COLO668 (cell line): Measurements from ENCODE around the gene RTN4.
"Not testable (repeated sequence)": the region's sequence is repeated elsewhere in the genome, so short reads cannot be mapped to it uniquely, and the experiment has no call there.

Experiments
- DNase-seq: peaks from one replicate; lab custom pipeline; 2025; ENCODE audit not compliant: unreplicated experiment; lab: John Stamatoyannopoulos, UW

Gene RTN4

GRCh38 chr2:55050100-55050994 is at the start of gene RTN4:
TSS of gene RTN4 (minus strand) at chr2:55050451. CDS start at chr2:55050300, 151 bp downstream.
- DNase-seq = peak; percentile 99

GRCh38 chr2:55099493-55099877 is 49.2 kb upstream of the RTN4 start:
- no peak for DNase-seq

- no peak for DNase-seq
These were observed 47.5 kb upstream of the RTN4 start for GRCh38 chr2:55097461-55098410.

GRCh38 chr2:55097082-55097460 is 46.8 kb upstream of the RTN4 start:
- no peak for DNase-seq

GRCh38 chr2:55096586-55096985 is 46.3 kb upstream of the RTN4 start:
- no peak for DNase-seq

- no peak for DNase-seq
These were observed 43.1 kb upstream of the RTN4 start for GRCh38 chr2:55093381-55093780.

- no peak for DNase-seq
These were observed 42.2 kb upstream of the RTN4 start for GRCh38 chr2:55092439-55092838.

GRCh38 chr2:55091681-55092080 is 41.4 kb upstream of the RTN4 start:
- DNase-seq = not testable (repeated sequence)

- DNase-seq = no peak
These were observed 40.5 kb upstream of the RTN4 start for GRCh38 chr2:55090702-55091101.

GRCh38 chr2:55089726-55090125 is 39.5 kb upstream of the RTN4 start:
- DNase-seq = no peak

- DNase-seq = no peak
These were observed 38.1 kb upstream of the RTN4 start for GRCh38 chr2:55088400-55088799.

- no peak for DNase-seq
These were observed 37.7 kb upstream of the RTN4 start for GRCh38 chr2:55087936-55088335.

GRCh38 chr2:55087501-55087900 is 37.2 kb upstream of the RTN4 start:
- no peak for DNase-seq

GRCh38 chr2:55085113-55086040 is 35.1 kb upstream of the RTN4 start:
- DNase-seq = no peak

- no peak for DNase-seq
These were observed 34.4 kb upstream of the RTN4 start for GRCh38 chr2:55084641-55085040.

GRCh38 chr2:55080204-55080738 is 30.0 kb upstream of the RTN4 start:
- DNase-seq = no peak

GRCh38 chr2:55078956-55079355 is 28.7 kb upstream of the RTN4 start:
- DNase-seq = no peak

GRCh38 chr2:55076721-55077120 is 26.5 kb upstream of the RTN4 start:
- no peak for DNase-seq

GRCh38 chr2:55076019-55076418 is 25.8 kb upstream of the RTN4 start:
- not testable (repeated sequence) for DNase-seq
